GM12878 (cell line): ENCODE data around the gene COL9A3.

Source experiments
- BCL11A ChIP-seq: IDR thresholded peaks from 2 replicates; pipeline ENCODE4 v1.6.1; 2011; ENCODE audit warnings: low read depth, low read length
- ETV6 ChIP-seq, 2 experiments: fragments of 450-650 bp in 1 of 2; IDR thresholded peaks in 1 of 2; conservative IDR thresholded peaks in 1 of 2; 2 replicates each; pipeline ENCODE4 v1.6.1; 2014; ENCODE audit warnings: antibody characterized with exemption in 1 of 2, borderline replicate concordance in 1 of 2, low read depth in 1 of 2, mild to moderate bottlenecking in 1 of 2, moderate library complexity in 1 of 2
- POLR2A ChIP-seq: IDR thresholded peaks from 2 replicates; pipeline ENCODE4 v1.6.1; 2011; ENCODE audit warnings: low read depth, mild to moderate bottlenecking, low read length
- RB1 ChIP-seq: fragments of 450-650 bp; formaldehyde crosslinking; IDR thresholded peaks from 2 replicates; pipeline ENCODE4 v1.6.1; 2017; ENCODE audit warnings: mild to moderate bottlenecking, borderline replicate concordance
- ZNF274 ChIP-seq: IDR thresholded peaks from one replicate; pipeline ENCODE4 v1.8.0; 2011; ENCODE audit not compliant: insufficient read length, insufficient read depth
- TF ChIP-seq, protein P1 (sequence below), 3 experiments: IDR thresholded peaks in 2 of 3; conservative IDR thresholded peaks in 1 of 3; 2 replicates each; pipeline ENCODE4 v1.5.1; 2011; ENCODE audit warnings: low read depth in 3 of 3, low read length in 3 of 3, mild to moderate bottlenecking in 3 of 3, control low read depth in 2 of 3, moderate library complexity in 2 of 3, inconsistent platforms in 1 of 3, mixed read lengths in 1 of 3; ENCODE audit not compliant: control insufficient read depth in 2 of 3, insufficient read depth in 1 of 3; ENCODE audit errors: extremely low read depth in 1 of 3
- TF ChIP-seq, protein P2 (sequence below): IDR thresholded peaks from 2 replicates; pipeline ENCODE4 v1.6.1; 2012; ENCODE audit warnings: low read depth, low read length, improper control_type of control experiment

DNA sequence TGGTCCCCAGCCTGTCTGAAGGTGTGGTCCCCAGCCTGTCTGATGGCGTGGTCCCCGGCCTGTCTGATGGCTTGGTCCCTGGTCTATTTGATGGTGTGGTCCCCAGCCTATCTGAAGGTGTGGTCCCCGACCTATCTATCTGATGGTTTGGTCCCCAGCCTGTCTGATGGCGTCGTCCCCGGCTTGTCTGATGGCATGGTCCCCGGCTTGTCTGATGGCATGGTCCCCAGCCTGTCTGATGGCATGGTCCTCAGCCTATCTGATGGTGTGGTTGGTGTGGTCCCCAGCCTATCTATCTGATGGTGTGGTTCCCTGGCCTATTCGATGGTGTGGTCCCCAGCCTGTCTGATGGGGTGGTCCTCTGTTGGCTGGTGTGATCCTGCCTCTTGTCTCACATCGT is 38.8 kb upstream of the COL9A3 start:
- TF ChIP-seq, protein P1, sequence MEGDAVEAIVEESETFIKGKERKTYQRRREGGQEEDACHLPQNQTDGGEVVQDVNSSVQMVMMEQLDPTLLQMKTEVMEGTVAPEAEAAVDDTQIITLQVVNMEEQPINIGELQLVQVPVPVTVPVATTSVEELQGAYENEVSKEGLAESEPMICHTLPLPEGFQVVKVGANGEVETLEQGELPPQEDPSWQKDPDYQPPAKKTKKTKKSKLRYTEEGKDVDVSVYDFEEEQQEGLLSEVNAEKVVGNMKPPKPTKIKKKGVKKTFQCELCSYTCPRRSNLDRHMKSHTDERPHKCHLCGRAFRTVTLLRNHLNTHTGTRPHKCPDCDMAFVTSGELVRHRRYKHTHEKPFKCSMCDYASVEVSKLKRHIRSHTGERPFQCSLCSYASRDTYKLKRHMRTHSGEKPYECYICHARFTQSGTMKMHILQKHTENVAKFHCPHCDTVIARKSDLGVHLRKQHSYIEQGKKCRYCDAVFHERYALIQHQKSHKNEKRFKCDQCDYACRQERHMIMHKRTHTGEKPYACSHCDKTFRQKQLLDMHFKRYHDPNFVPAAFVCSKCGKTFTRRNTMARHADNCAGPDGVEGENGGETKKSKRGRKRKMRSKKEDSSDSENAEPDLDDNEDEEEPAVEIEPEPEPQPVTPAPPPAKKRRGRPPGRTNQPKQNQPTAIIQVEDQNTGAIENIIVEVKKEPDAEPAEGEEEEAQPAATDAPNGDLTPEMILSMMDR (IDR thresholded peaks at IDR 0.05 in 2 of 3, conservative IDR thresholded peaks at IDR 0.05 in 1 of 3; ENCODE audit: control insufficient read depth in 2 of 3, extremely low read depth in 1 of 3, insufficient read depth in 1 of 3, low read depth in 3 of 3, low read length in 3 of 3) = no peak
- TF ChIP-seq BCL11A = no peak
- TF ChIP-seq ZNF274 = no peak
- no peak for TF ChIP-seq ETV6 (conservative IDR thresholded peaks at IDR 0.05 in 1 of 2, IDR thresholded peaks at IDR 0.05 in 1 of 2; ENCODE audit: borderline replicate concordance in 1 of 2, low read depth in 1 of 2)
- TF ChIP-seq POLR2A = no peak
- no peak for TF ChIP-seq RB1
- TF ChIP-seq, protein P2, sequence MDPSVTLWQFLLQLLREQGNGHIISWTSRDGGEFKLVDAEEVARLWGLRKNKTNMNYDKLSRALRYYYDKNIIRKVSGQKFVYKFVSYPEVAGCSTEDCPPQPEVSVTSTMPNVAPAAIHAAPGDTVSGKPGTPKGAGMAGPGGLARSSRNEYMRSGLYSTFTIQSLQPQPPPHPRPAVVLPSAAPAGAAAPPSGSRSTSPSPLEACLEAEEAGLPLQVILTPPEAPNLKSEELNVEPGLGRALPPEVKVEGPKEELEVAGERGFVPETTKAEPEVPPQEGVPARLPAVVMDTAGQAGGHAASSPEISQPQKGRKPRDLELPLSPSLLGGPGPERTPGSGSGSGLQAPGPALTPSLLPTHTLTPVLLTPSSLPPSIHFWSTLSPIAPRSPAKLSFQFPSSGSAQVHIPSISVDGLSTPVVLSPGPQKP = no peak
